NT2/D1 (cell line): ENCODE data around the gene ABCA5.

Experiments used
- YY1 ChIP-seq: IDR thresholded peaks from 2 replicates; pipeline ENCODE4 v1.6.1; 2011; ENCODE audit not compliant: insufficient read length, insufficient read depth
- ZNF274 ChIP-seq: IDR thresholded peaks from 2 replicates; pipeline ENCODE4 v1.6.1; 2011; ENCODE audit warnings: mild to moderate bottlenecking, low read depth, low read length

DNA sequence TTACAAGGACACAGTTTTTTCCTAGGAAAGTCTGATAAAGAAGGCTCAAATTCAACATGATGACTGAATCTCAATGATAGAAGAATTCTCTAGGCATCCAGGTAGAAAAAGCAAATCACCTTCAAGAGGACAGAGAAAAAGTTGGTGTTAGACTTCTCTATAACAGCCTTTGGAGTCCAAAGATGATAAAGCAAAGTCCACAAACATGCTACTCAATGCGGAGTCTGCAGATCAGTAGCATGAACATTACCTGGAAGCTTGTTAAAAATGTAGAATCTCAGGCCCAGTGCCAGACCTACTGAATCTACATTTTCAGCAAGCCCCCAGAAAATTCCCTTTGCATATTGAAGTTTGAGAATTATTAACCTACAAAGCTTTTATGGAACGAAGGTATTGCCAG lies 46.1 kb upstream of the ABCA5 start:
- no peak for TF ChIP-seq ZNF274
- TF ChIP-seq YY1, result no peak
